HG02610 (cell line): ENCODE measurements around the gene TMEM37.

Experiments
- ATAC-seq: cut with Tn5 transposase; IDR thresholded peaks from one replicate; pipeline ENCODE4 v1.9.1; 2021; ENCODE audit warnings: mild to moderate bottlenecking, moderate library complexity; ENCODE audit not compliant: unreplicated experiment

The TMEM37 gene

DNA sequence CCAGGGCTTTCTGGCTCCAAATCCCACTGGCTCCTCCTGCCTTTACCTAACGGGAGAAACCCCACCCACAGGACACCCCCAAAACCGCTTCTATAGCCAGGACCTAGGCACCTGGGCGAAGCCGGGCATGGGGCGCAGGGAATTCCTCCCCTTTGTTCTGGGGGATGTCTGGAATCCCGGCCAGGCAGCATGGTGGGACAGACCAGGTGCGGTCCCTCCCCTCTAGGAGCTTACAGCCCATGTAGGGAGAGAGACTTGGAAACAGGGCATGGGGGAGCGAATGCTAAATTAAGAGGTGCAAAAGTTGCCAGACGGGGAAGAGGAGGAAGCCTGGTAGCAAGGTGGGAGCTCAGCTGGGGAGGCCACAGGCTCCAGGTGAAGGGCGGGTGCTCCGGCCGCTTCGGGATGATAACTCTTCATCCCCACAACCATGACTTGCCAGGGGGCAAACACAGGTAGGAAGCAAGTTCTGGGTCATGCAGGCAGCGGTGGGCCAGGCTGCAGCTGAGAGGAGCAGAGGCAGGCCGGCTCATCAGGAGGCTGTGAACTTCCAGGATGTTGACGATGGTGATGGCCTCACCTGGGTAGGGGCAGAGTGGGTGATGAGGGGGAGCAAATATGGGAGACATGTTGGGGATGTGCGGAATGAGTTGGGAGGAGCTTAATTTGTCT is 1.3 kb downstream of the TMEM37 start:
- no peak for ATAC-seq

DNA sequence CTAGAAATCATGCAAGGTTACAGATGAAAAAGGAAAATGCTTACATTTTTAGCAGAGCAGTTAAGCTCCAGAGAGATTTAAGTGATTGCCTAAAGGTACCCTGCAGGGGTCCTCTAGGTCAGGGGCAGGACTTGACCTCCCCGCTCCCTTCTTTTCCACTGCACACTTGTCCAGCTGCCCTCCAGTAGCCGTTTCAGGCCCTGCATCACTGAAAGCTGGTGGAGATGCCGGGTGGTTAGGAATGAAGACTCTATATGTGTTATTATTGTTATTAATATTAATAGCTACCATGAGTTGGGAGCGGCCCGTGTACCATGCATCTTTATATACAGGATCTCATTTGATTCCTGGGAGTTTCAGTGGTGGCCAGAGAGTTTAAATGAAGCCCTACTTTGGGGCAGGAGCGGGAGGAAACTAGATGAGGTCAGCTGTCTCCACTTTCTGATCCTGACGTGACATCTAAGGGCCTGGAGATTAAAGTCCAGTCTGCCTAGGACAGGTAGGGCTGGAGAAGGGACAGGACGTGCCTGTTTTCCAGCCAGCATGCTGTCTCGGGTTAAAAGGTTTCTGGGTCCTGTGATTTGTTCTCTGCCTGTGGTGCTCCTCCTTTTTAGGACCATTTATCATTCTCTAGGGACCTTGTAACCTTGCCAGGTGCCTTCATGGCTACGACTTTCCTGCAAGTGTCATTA is 2.1 kb downstream of the TMEM37 start:
- ATAC-seq, result no peak

DNA sequence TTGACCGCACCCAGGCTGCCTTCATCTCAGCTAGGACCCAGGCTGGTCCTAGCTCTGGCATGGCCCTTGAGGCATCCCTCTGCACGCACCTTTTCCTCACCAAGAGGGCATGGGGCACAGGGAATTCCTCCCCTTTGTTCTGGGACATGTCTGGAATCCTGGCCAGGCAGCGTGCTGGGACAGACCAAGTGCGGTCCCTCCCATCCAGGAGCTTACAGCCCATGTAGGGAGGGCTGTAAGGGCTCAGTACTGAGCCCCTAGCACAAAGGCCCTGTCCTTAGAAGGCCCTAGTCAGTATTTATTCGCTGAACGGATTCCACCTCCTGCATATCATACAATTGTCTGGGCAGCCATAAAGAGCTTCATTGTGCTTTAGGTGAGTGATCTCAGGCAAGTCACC is 3.0 kb downstream of the TMEM37 start:
- no peak for ATAC-seq

DNA sequence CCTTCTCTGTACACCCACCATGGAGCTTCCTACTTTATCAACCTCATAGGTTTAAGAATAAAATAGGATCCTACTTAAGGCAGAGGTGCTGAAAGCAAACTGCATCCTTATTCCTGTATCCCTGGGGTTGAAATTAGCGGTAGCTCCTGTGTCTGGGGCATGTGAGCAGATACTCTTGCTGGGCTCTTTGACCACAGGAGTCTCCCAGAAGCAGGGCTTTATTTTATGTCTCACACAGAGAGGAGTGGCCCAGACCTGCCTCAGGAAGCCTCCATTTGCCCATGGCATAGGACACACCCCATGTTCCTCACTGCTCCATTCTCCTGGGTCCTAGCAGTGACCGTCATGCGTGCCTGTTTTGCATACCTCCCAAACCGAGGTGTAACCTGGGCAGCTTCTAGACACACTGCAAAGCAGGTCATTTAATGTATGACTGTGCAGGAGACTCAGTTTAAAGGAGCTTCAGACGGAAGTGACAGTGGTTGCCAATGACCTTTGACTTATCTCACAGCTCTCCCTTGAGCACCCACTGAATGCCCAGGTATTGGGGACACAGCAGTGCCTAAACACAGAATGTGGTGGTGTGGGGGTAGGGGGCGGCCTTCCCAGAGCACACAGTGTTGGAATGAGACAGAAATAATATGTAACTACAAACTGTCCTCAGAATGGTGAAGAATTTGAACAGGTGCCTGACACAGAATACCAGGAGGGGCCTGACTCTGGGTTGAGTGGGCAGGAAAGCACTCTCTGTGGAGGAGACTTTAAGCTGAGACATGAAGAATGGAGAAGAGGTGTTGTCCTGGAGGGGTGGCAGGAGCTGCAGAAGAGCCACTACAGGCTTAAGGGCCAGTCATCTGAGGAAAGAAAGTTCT is 3.7 kb downstream of the TMEM37 start:
- no peak for ATAC-seq

DNA sequence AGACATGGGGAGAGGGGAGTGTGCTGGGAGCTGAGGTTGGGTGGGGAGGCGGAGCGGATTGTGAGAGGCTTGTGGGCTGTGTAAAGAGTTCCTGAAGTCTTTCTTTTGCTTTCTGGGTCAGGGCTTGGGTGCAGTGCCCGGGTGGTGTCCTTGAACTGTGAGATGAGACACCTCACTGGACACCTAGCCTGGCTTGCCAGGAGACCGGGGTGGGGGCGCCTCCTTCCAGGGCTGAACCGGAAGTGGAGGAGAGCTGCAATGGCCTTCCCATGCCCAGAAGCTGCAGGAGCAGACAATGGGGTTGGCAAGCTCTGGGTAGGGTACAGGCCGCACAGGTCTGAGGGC is 4.3 kb downstream of the TMEM37 start:
- ATAC-seq, result no peak

DNA sequence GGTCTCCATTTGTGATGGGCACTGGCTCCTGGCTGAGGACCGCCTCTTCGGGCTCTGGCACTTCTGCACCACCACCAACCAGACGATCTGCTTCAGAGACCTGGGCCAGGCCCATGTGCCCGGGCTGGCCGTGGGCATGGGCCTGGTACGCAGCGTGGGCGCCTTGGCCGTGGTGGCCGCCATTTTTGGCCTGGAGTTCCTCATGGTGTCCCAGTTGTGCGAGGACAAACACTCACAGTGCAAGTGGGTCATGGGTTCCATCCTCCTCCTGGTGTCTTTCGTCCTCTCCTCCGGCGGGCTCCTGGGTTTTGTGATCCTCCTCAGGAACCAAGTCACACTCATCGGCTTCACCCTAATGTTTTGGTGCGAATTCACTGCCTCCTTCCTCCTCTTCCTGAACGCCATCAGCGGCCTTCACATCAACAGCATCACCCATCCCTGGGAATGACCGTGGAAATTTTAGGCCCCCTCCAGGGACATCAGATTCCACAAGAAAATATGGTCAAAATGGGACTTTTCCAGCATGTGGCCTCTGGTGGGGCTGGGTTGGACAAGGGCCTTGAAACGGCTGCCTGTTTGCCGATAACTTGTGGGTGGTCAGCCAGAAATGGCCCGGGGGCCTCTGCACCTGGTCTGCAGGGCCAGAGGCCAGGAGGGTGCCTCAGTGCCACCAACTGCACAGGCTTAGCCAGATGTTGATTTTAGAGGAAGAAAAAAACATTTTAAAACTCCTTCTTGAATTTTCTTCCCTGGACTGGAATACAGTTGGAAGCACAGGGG is 5.5 kb downstream of the TMEM37 start:
- ATAC-seq, result no peak

DNA sequence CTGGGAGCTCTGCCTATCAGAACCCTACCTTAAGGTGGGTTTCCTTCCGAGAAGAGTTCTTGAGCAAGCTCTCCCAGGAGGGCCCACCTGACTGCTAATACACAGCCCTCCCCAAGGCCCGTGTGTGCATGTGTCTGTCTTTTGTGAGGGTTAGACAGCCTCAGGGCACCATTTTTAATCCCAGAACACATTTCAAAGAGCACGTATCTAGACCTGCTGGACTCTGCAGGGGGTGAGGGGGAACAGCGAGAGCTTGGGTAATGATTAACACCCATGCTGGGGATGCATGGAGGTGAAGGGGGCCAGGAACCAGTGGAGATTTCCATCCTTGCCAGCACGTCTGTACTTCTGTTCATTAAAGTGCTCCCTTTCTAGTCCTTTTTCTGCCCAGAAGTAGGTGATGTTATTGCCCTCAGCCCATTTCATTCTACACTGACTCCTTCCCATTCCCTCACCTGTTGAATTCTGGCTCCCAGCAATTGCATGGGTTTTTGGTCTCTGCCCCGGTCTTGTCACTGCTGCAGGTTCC is 6.5 kb downstream of the TMEM37 start:
- no peak for ATAC-seq

DNA sequence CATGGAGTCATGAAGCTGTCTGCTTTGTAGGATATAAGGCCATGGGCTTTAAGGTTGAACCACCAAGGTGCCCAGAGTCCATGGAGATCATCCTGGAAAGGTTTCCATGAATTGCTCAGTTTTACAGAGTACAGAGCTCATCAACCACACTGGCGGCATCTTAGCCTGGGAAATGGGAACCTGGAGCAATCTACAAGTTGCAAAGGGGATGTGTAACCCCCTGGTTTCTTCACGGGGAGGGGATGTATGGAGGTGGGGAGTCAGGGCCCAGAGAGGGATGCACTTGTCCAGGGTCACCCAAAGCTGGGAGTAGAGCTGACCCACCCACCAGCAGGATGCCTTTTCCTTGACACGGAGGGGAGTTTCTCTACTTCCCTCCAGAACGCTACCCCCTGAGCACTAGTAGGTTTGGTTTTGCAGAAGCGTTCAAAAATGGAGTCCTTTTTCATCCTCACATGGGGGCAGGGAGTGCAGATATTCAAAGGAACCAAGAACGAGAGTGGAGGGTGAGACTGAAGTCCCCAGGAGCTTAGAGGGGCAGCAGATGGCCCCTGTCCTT is 7.2 kb downstream of the TMEM37 start:
- ATAC-seq, result no peak

DNA sequence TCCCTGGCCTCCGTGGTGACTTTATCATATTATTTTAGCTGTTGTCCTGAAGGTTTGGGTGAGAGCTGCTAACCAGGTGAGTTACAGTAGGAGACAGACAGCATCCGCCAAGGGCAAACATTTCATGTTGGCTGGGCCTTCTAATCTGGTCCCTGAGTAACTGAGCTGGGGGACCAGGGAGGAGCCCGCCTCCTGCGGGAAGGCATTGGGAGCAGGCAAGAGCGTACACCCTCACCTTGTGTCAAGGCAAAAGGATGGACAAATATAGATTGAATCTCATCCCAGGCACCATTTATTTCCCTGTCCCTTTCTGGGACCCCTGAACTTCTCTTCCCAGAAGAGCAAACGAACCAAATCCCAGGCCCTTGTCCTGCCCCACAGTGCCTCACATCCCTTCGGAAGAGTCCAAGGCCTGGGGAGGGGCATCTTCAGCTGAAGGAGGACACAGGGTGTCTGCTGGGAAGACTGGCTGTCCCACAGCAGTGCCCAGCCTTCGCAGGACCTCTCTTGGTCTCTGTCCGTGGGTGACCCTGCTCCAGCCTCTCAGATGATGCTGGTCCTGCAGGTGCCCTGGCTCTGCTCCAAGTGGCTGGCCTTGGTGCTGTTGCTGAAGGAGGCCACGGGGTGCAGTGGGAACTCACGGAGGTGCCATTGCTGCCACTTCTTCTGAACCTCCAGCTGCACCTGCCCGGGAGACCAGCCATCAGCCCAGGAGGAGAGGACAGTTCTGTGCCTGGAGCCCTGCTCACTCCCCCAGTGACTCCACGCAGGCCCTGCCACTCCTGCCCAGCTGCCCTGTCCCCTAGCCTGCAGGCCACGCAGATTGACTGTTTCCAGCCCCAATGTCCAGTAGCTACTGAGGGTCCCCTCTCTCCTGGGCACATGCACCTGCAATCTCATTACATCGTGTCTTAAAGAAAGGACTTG is 8.2 kb downstream of the TMEM37 start:
- ATAC-seq, result no peak

DNA sequence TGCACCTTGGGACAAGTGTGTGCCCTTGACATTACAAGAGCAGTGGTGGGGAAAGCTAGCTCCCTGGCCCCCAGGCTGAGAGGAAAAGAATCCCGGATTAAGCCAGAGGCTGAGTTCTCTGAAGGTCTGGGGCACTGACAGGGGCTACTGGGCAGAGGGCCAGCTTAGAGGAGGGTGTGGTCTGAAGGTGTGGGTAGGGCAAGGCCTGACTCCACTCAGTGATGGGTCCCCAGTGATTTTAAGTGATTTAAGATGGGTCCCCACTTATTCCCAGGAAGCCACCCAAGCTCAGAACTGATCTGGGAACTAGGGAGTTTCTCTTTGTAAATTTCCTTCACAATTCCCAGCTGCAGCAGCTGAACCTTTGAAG is 8.8 kb downstream of the TMEM37 start:
- ATAC-seq, result no peak

DNA sequence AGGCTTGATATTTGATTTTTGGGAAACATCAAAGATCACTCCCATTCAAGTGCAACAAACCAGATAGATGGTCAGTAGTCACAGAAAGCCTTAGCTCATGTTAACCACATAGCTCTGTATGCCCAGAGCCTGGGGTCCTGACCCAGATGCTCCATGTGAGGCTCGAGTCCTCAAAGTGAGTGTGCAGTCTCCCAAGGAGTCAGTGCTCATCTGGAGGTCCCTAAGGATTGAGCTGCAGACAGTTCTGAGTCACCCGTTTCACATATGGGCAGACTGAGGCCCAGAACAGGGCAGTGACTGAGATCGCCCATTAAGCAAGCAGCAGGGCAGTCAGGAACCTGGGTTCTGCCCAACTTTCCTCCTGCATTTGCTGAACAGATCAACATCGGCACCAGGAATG is 9.2 kb downstream of the TMEM37 start:
- no peak for ATAC-seq

DNA sequence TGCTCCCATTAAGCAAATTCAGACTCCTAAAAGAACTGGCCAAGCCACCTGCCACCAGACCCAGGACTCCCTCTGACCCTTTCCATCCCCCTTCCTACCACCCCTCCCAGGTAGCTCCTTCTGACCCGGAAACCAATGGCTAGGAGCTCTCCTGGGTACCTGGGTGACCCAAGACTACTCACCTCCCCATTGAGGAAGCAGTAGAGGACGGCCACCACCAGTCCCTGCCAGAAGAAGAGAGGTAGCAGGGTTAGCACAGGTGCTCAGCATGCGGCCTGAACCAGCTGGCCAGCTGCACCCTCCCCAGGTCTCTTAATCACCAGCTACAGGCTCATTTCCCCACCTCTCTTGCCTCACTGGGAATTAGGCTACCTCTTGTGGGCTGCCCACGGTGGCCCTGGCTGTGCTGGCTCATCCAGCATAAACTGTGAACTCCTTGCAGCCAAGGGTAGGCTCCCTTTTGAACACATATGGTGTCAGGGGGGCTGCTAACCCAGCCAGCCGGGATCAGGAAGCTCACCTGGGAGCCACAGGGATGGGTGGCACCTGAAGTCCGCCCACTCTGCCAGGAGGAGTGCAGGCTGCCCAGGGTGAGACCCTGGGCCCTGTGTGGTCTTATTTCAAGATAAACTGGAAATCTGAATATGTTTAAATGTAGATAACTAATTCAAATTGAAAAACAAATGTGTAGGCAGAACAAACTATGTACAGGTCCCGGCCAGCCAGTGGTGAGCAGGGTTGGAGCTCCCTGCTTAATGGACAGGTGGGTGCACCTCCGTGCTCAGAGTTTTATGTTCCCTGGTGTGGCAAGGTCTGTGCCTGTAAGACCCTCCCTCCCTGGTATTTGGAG is 9.9 kb downstream of the TMEM37 start:
- ATAC-seq, result no peak

DNA sequence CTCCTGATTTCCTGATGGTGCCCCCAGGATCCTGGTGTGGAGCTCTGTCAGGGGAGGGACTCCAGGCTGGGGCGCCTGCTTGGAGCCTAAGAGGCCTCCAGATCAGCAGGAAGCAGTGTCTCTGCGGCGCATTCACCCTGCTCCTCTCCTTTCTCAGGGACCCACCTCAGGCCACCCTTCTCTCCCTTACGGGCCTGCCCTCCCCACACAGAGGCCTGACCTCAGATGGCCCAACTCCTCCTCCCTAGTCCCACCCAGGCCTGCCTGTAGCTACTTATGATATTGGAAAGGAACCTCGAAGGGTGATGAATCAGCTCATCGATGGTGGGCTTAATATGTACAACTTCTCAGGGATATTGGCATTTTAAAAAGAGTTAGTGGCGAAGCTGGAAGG is 10.6 kb downstream of the TMEM37 start:
- ATAC-seq, result no peak

DNA sequence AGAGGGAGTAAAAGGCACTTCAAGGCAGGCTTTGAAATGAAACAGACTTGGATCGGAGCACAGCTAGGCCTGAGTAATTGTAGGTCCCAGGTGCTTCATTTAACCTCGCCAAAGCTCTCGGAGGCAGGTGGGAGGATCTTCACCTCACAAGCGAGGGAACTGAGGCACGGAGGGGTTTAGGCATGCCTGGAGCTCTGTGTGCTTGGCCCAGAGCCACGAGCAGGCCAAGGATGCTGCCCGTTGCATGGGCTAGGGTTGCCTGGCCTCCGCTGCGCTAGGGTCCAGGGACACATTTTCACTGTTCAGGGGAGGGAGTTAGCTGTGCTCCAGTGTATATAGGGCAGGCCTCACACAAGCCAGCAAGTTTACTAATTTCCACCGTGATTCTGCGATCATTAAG is 11.2 kb downstream of the TMEM37 start:
- ATAC-seq, result no peak

DNA sequence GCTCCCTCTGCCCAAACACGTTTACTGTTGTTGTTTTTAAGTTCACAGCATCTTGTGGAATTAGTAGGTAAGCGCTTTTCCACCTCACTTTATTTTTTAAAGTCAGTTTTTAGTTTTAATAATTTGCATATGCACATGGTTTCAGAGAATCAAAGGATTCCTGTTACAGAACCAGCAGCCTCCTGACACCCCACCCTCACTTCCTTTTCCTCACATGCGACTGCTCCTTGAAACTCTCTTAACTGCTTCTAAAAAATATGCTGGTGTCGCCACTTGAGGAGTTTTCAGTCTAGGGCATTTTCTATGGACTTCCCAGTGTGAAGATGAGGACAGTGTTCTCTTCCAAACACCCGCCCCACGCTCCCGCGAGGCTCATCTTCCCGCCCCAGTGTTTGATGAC is 14.4 kb downstream of the TMEM37 start:
- no peak for ATAC-seq

DNA sequence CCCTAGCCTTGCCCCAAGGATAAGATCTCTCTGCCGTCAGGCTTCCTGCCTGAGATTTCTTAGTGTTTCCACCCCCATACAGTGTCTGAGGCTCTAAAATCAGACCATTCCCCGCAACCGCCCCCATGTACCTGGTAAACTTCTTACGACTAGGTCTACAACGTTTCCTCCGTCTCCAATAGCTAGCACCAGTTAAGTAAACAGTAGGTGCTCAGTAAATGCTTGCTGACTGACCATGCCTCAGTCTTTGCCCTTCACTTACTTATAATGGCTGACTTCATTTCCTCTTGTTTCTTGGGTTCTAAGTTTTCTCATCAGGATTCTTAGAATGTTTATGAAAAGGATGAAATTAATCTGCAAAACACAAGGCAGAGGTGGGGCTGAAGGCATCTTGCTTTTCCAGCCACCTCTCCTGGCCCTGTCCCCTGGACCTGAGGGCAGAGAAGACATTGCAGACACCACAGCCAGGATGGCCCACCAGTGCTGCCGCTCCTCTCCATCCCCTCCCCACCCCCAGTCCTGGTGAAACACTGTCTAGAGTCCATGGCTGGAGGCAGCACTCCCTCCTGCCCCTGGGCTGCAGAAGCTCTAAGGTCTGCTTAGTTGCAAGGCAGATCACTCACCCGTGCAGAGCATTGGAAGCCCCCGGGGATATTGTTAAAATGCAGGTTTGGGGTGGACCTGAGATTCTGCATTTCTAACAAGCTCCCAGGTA is 16.9 kb downstream of the TMEM37 start:
- ATAC-seq, result no peak

DNA sequence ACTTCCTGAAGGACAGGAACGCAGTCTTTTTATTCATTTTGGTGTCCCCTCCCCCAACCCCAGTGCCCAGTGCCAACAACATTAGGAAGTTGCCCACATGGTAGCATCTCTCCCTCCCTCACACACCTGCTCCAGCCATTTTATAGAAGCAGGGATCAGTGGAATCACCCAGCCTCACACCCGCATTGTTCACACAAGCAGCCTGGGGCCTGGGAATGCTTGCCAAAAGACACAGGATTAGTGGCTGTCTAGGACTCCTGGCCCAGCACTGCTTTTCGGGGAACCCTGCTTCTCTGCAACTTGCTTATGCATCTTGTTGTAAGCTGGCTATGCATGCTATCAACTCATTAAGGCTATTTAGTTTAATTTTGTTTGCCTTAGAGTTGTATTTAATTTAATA is 17.9 kb downstream of the TMEM37 start:
- ATAC-seq, result no peak
